HL-60 (cell line): ENCODE measurements around the gene TNFAIP1.

ENCODE experiments used
- DNase-seq, 2 experiments: peaks; one replicate each; pipeline ENCODE4 v3.0.0-alpha.2; 2010 to 2020; ENCODE audit warnings: low read depth in 1 of 2, low spot score in 1 of 2
- H3K27ac ChIP-seq: fragments of 250-450 bp; sonication (Bioruptor Pico); replicated peaks from 2 replicates; pipeline ENCODE4 v1.5.1; 2020; ENCODE audit warnings: mild to moderate bottlenecking, moderate library complexity
- H3K27me3 ChIP-seq: fragments of 250-450 bp; sonication (Bioruptor Pico); 2 replicates; pipeline ENCODE4 v1.5.1; 2021; ENCODE audit warnings: mild to moderate bottlenecking, moderate library complexity; ENCODE audit not compliant: insufficient read depth, poor library complexity, severe bottlenecking
- H3K4me3 ChIP-seq: replicated peaks from 2 replicates; pipeline ENCODE4 v1.5.1; 2011; ENCODE audit warnings: mild to moderate bottlenecking, control low read depth, low read length; ENCODE audit not compliant: insufficient read depth
- GABPA ChIP-seq: IDR thresholded peaks from 2 replicates; pipeline ENCODE4 v1.6.1; 2012; ENCODE audit warnings: low read depth
- POLR2AphosphoS5 ChIP-seq: IDR thresholded peaks from 2 replicates; pipeline ENCODE4 v1.6.1; 2012; ENCODE audit warnings: low read depth
- REST ChIP-seq: IDR thresholded peaks from 2 replicates; pipeline ENCODE4 v1.6.1; 2012; ENCODE audit warnings: low read depth; ENCODE audit not compliant: insufficient replicate concordance
- SPI1 ChIP-seq: IDR thresholded peaks from 2 replicates; pipeline ENCODE4 v1.6.1; 2012; ENCODE audit warnings: low read depth, mild to moderate bottlenecking, borderline replicate concordance
- TF ChIP-seq, protein P1 (sequence below): IDR thresholded peaks from one replicate; pipeline ENCODE4 v1.5.1; 2011; ENCODE audit warnings: low read length, control low read depth, inconsistent platforms; ENCODE audit not compliant: insufficient read depth

TNFAIP1 gene

DNA sequence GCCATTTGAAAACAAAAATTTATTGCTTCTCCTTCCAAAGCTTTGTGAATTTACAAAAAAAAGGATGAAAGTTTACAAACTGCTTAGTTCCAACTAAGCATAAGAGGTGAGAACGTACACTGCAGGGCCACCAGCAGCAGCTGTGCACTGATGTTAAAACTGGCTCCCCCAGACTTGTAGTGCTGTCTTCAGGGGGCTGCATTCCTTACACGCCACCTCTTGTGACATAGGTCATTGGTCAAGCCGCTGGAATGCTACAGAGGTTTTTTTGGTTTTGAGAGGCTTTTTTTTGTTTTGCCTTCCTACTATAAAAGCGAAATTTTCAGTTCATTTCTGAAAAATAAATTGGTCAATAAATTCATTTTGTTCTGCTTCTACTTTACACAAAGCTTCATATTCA is 7.2 kb upstream of the TNFAIP1 start:
- no peak overlapping the region for H3K27ac ChIP-seq
- H3K27me3 ChIP-seq, result no peaks in the 10 kb centered on the region
- TF ChIP-seq POLR2AphosphoS5 (no peak), SPI1 (no peak), GABPA (no peak), REST (no peak)
- TF ChIP-seq, protein P1, sequence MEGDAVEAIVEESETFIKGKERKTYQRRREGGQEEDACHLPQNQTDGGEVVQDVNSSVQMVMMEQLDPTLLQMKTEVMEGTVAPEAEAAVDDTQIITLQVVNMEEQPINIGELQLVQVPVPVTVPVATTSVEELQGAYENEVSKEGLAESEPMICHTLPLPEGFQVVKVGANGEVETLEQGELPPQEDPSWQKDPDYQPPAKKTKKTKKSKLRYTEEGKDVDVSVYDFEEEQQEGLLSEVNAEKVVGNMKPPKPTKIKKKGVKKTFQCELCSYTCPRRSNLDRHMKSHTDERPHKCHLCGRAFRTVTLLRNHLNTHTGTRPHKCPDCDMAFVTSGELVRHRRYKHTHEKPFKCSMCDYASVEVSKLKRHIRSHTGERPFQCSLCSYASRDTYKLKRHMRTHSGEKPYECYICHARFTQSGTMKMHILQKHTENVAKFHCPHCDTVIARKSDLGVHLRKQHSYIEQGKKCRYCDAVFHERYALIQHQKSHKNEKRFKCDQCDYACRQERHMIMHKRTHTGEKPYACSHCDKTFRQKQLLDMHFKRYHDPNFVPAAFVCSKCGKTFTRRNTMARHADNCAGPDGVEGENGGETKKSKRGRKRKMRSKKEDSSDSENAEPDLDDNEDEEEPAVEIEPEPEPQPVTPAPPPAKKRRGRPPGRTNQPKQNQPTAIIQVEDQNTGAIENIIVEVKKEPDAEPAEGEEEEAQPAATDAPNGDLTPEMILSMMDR, result no peak

GRCh38 chr17:28330671-28331070 is 4.9 kb upstream of the TNFAIP1 start:
- no peak for DNase-seq
- Histone ChIP-seq H3K27ac (no peak overlapping the region), H3K27me3 (no peaks in the 10 kb centered on the region), H3K4me3 (no peak overlapping the region)
- TF ChIP-seq GABPA, result no peak
- TF ChIP-seq REST, result no peak
- TF ChIP-seq SPI1, result no peak
- no peak for TF ChIP-seq POLR2AphosphoS5
- TF ChIP-seq, protein P1, result no peak

More for the DNA sequence above, 7.2 kb upstream of the TNFAIP1 start:
- no peak overlapping the region for H3K4me3 ChIP-seq
- DNase-seq, result no peak

- no peak overlapping the region for H3K4me3 ChIP-seq
- no peak overlapping the region for H3K27ac ChIP-seq
- DNase-seq, result no peak
- TF ChIP-seq, protein P1, result no peak
- TF ChIP-seq GABPA, result no peak
- no peak for TF ChIP-seq POLR2AphosphoS5
- no peak for TF ChIP-seq REST
- no peak for TF ChIP-seq SPI1
- no peaks in the 10 kb centered on the region for H3K27me3 ChIP-seq
Measured at GRCh38 chr17:28331891-28332420, 3.6 kb upstream of the TNFAIP1 start.
